OCI-LY3 (cell line): Measurements from ENCODE around the gene CELF4.

Experiments
- EZH2phosphoT487 ChIP-seq: fragments of 200-600 bp; shearing (Covaris generic); IDR thresholded peaks from 2 replicates; pipeline ENCODE4 v1.6.1; 2018; ENCODE audit warnings: antibody characterized with exemption, mixed run types, low read depth
- TF ChIP-seq, protein P1 (sequence below): fragments of 200-600, 300-600 bp; sonication (generic); IDR thresholded peaks from 2 replicates; pipeline ENCODE4 v1.5.1; 2014; ENCODE audit warnings: antibody characterized with exemption, low read length, low read depth

DNA sequence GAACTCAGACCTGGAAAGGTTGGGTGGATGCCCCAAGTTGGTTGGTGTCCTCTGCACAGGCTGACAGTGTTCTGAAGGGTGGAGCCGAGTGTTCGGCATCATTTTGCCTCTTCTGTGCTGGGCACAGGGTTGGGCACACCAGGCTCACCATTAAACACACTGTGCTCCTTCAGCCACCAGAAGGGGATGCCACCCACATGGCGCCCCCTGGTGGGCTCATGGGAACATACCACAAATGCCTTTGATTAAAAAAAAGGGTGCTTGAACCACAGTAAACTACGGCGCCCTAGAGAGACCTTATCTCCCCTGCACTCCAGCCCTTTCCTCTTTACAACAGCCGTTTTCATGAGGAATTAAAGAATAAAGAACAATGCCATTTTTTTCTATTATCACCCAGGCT is 89.4 kb downstream of the CELF4 start:
- TF ChIP-seq, protein P1, sequence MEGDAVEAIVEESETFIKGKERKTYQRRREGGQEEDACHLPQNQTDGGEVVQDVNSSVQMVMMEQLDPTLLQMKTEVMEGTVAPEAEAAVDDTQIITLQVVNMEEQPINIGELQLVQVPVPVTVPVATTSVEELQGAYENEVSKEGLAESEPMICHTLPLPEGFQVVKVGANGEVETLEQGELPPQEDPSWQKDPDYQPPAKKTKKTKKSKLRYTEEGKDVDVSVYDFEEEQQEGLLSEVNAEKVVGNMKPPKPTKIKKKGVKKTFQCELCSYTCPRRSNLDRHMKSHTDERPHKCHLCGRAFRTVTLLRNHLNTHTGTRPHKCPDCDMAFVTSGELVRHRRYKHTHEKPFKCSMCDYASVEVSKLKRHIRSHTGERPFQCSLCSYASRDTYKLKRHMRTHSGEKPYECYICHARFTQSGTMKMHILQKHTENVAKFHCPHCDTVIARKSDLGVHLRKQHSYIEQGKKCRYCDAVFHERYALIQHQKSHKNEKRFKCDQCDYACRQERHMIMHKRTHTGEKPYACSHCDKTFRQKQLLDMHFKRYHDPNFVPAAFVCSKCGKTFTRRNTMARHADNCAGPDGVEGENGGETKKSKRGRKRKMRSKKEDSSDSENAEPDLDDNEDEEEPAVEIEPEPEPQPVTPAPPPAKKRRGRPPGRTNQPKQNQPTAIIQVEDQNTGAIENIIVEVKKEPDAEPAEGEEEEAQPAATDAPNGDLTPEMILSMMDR, result peak; percentile 70
- TF ChIP-seq EZH2phosphoT487, result no peak
